ENCODE data around the gene INSR. TPM values are rescaled to one million over a fixed set of nuclear protein-coding genes. Genes with fewer than 3 reads are reported as not detected.

Gene INSR
- total RNA-seq, 1 experiment from 2014 or later, result 0.11 TPM

Other genes with a start within 250 kb of the INSR start
- gene MBD3L2, start 245.1 kb downstream of the INSR start, total RNA-seq (2014; rRNA removed; shearing (Covaris generic)), result not detected in 2 replicates
- not detected in 2 replicates for gene MBD3L3, start 235.7 kb downstream of the INSR start, total RNA-seq (2014; rRNA removed; shearing (Covaris generic))
- gene ZNF557, start 224.7 kb downstream of the INSR start, total RNA-seq (2014; rRNA removed; shearing (Covaris generic)), result 8.2 and 8.5 TPM in 2 replicates
- 20.5 and 20.7 TPM in 2 replicates for gene ARHGEF18, start 54.5 kb upstream of the INSR start, total RNA-seq (2014; rRNA removed; shearing (Covaris generic))
- gene PEX11G, start 194.6 kb upstream of the INSR start, total RNA-seq (2014; rRNA removed; shearing (Covaris generic)), result not detected in 2 replicates
- gene ZNF358, start 221.7 kb upstream of the INSR start, total RNA-seq (2014; rRNA removed; shearing (Covaris generic)), result 25.2 and 29.8 TPM in 2 replicates
- gene MCOLN1, start 228.2 kb upstream of the INSR start, total RNA-seq (2014; rRNA removed; shearing (Covaris generic)), result 5.1 and 5.2 TPM in 2 replicates
- 51.1 and 55.4 TPM in 2 replicates for gene PNPLA6, start 241.3 kb upstream of the INSR start, total RNA-seq (2014; rRNA removed; shearing (Covaris generic))